GM12878 (cell line): Measurements from ENCODE around the gene TRIM3. TPM values are rescaled to one million over a fixed set of nuclear protein-coding genes. Genes with fewer than 3 reads are reported as not detected.

Experiments
- ATAC-seq: fragments of 200-7000 bp; cut with Tn5 transposase; 3 replicates; pipeline ENCODE4 v1.9.1; 2020; ENCODE audit warnings: mild to moderate bottlenecking, moderate library complexity
- BruUV-seq: library from RNA; stranded (reverse); fragments of 400-500 nt; replicated peaks from 2 replicates; lab custom pipeline; 2021; lab: Mats Ljungman, UMichigan
- CTCF ChIA-PET: fragments of 300-600 bp; sonication (Branson Sonifier 250); formaldehyde crosslinking; extraction: SDS; loops from one replicate; lab custom pipeline; 2021; ENCODE audit warnings: inconsistent platforms; lab: Yijun Ruan, JAX
- POLR2A ChIA-PET: fragments of 350-600 bp; formaldehyde crosslinking; extraction: SDS; loops from one replicate; lab custom pipeline; 2021; ENCODE audit warnings: inconsistent platforms; lab: Charles Lee
- RAD21 ChIA-PET: fragments of 300-600 bp; sonication (Branson Sonifier 250); formaldehyde crosslinking; loops from one replicate; lab custom pipeline; 2023; ENCODE audit warnings: antibody characterized with exemption; ENCODE audit not compliant: unreplicated experiment; lab: Charles Lee
- SMC1A ChIA-PET: fragments of 300-600 bp; sonication (Branson Sonifier 250); formaldehyde crosslinking; loops from one replicate; lab custom pipeline; 2023; ENCODE audit not compliant: unreplicated experiment, uncharacterized antibody; lab: Charles Lee
- DNase-seq: peaks from one replicate; pipeline ENCODE4 v3.0.0-alpha.2; 2011; ENCODE audit warnings: low read depth, low spot score
- FAIRE-seq: peaks from 3 replicates; lab custom pipeline; 2011; peaks lifted over from hg19 to GRCh38; lab: Jason Lieb, UNC
- H2AFZ ChIP-seq: 2 replicates; pipeline ENCODE4 v1.6.0; 2011; ENCODE audit warnings: low read depth, low read length, control low read depth; ENCODE audit not compliant: control insufficient read depth
- H3K27ac ChIP-seq: 2 replicates; pipeline ENCODE4 v1.5.1; 2011; ENCODE audit warnings: control low read depth; ENCODE audit not compliant: control insufficient read depth, insufficient read depth
- H3K27me3 ChIP-seq, 2 experiments: replicated peaks in 1 of 2; 2 replicates each; pipeline versions ENCODE4 v1.6.0 to v1.6.1; 2011; ENCODE audit warnings: low read length in 1 of 2; ENCODE audit not compliant: control insufficient read depth in 2 of 2, insufficient read depth in 2 of 2
- H3K36me3 ChIP-seq, 2 experiments: 2 replicates each; pipeline ENCODE4 v1.5.1; 2011; ENCODE audit warnings: low read length in 1 of 2; ENCODE audit not compliant: control insufficient read depth in 2 of 2, insufficient read depth in 2 of 2
- H3K4me1 ChIP-seq: 2 replicates; pipeline ENCODE4 v1.6.1; 2011; ENCODE audit warnings: mild to moderate bottlenecking, low read length, moderate library complexity, mixed read lengths; ENCODE audit not compliant: control insufficient read depth, insufficient read depth
- H3K4me2 ChIP-seq: 2 replicates; pipeline ENCODE4 v1.6.0; 2011; ENCODE audit warnings: control low read depth; ENCODE audit not compliant: control insufficient read depth, insufficient read depth
- H3K4me3 ChIP-seq: fragments of 200-600 bp; sonication (generic); 2 replicates; pipeline ENCODE4 v1.5.1; 2016
- H3K79me2 ChIP-seq: 2 replicates; pipeline ENCODE4 v1.6.0; 2011; ENCODE audit warnings: low read length; ENCODE audit not compliant: control insufficient read depth, insufficient read depth
- H3K9ac ChIP-seq: 2 replicates; pipeline ENCODE4 v1.8.0; 2011; ENCODE audit warnings: low read length, control low read depth, mixed read lengths; ENCODE audit not compliant: control insufficient read depth, insufficient read depth
- H3K9me3 ChIP-seq: replicated peaks from 3 replicates; pipeline ENCODE4 v1.5.1; 2011; ENCODE audit warnings: mild to moderate bottlenecking, low read length; ENCODE audit not compliant: control insufficient read depth, insufficient read depth
- H4K20me1 ChIP-seq: 2 replicates; pipeline ENCODE4 v1.6.0; 2011; ENCODE audit not compliant: control insufficient read depth, insufficient read depth
- ASH2L ChIP-seq: fragments of 300-600, 200-600 bp; sonication (generic); IDR thresholded peaks from 2 replicates; pipeline ENCODE4 v1.6.1; 2017; ENCODE audit warnings: low read depth, mild to moderate bottlenecking, borderline replicate concordance
- BCL11A ChIP-seq: IDR thresholded peaks from 2 replicates; pipeline ENCODE4 v1.6.1; 2011; ENCODE audit warnings: low read depth, low read length
- BHLHE40 ChIP-seq, 2 experiments: fragments of 450-650 bp in 1 of 2; IDR thresholded peaks; 2 replicates each; pipeline ENCODE4 v1.6.1; 2011 to 2017; ENCODE audit warnings: low read depth in 2 of 2, borderline replicate concordance in 1 of 2, improper control_type of control experiment in 1 of 2, low read length in 1 of 2, mild to moderate bottlenecking in 1 of 2
- CBFB ChIP-seq: IDR thresholded peaks from 2 replicates; pipeline ENCODE4 v1.6.1; 2016; ENCODE audit warnings: antibody characterized with exemption, low read depth
- CHD1 ChIP-seq: IDR thresholded peaks from 2 replicates; pipeline ENCODE4 v1.6.1; 2012; ENCODE audit warnings: low read depth, low read length, improper control_type of control experiment
- E4F1 ChIP-seq: fragments of 450-650 bp; IDR thresholded peaks from 2 replicates; pipeline ENCODE4 v1.6.1; 2018; ENCODE audit warnings: borderline replicate concordance, mild to moderate bottlenecking; ENCODE audit not compliant: partially characterized antibody
- ESRRA ChIP-seq: IDR thresholded peaks from 2 replicates; pipeline ENCODE4 v1.6.1; 2012; ENCODE audit warnings: mild to moderate bottlenecking, low read length, improper control_type of control experiment
- NFYB ChIP-seq: IDR thresholded peaks from 2 replicates; pipeline ENCODE4 v1.6.1; 2011; ENCODE audit warnings: low read depth, mild to moderate bottlenecking, low read length, improper control_type of control experiment, moderate library complexity; ENCODE audit not compliant: insufficient read depth
- POLR2AphosphoS2 ChIP-seq: IDR thresholded peaks from 2 replicates; pipeline ENCODE4 v1.6.1; 2011; ENCODE audit warnings: low read depth, mild to moderate bottlenecking, low read length, improper control_type of control experiment, moderate library complexity
- POLR2AphosphoS5 ChIP-seq: IDR thresholded peaks from 2 replicates; pipeline ENCODE4 v1.6.1; 2011; ENCODE audit warnings: mild to moderate bottlenecking, low read length, inconsistent platforms
- RAD51 ChIP-seq: fragments of 450-650 bp; IDR thresholded peaks from 2 replicates; pipeline ENCODE4 v1.6.1; 2016; ENCODE audit warnings: moderate library complexity, mild to moderate bottlenecking, inconsistent platforms
- SIN3A ChIP-seq: IDR thresholded peaks from 2 replicates; pipeline ENCODE4 v1.6.1; 2012; ENCODE audit warnings: low read depth, low read length, improper control_type of control experiment
- SMARCA5 ChIP-seq: fragments of 450-650 bp; IDR thresholded peaks from 2 replicates; pipeline ENCODE4 v1.6.1; 2017; ENCODE audit warnings: mild to moderate bottlenecking
- TARDBP ChIP-seq: IDR thresholded peaks from 2 replicates; pipeline ENCODE4 v1.6.1; 2016; ENCODE audit warnings: borderline replicate concordance
- WRNIP1 ChIP-seq: IDR thresholded peaks from 2 replicates; pipeline ENCODE4 v1.6.1; 2011; ENCODE audit warnings: low read depth, low read length, improper control_type of control experiment, borderline replicate concordance
- ZBTB4 ChIP-seq: fragments of 450-650 bp; formaldehyde crosslinking; IDR thresholded peaks from 2 replicates; pipeline ENCODE4 v1.4.0; 2022; ENCODE audit warnings: mild to moderate bottlenecking, moderate library complexity
- ZZZ3 ChIP-seq: IDR thresholded peaks from 2 replicates; pipeline ENCODE4 v1.6.1; 2011; ENCODE audit warnings: low read depth; ENCODE audit not compliant: control insufficient read depth, insufficient read length
- WGBS: methylation state at CpG from one replicate; pipeline ENCODE4 v1.1.6; 2016; ENCODE audit warnings: low lambda C conversion rate; ENCODE audit not compliant: insufficient replicate concordance, insufficient coverage; ENCODE audit errors: missing lambda C conversion rate; 5-methylcytosine and 5-hydroxymethylcytosine counted together
- in situ Hi-C: fragments of 300-500 bp; cut with MboI; formaldehyde crosslinking; loops from 9 replicates; pipeline ENCODE4 v1.14.3; 2018; ENCODE audit warnings: mixed read lengths
- intact Hi-C: fragments of 100-400 bp; cut with micrococcal nuclease; formaldehyde crosslinking; loops from one replicate; pipeline ENCODE4 v1.14.2; 2022; ENCODE audit not compliant: unreplicated experiment
- polyA plus RNA-seq, 11 experiments: library from polyadenylated mRNA; depleted of rRNA in 4 of 11; unstranded in 6 of 11; stranded (reverse) in 5 of 11; fragments of >200 nt; fragmentation: Nextera tagmentation in 4 of 11; fragmentation: Illumina TruSeq in 1 of 11; extraction: Ambion mirVana in 4 of 11; extraction: Trizol in 1 of 11; gene quantifications; 1 replicate in 1 of 11; 2 replicates in 10 of 11; pipeline versions ENCODE4 v1.2.1 to v1.2.3, GENCODE V29; 2011 to 2016; ENCODE audit warnings: inconsistent platforms in 2 of 11, missing spikeins in 2 of 11, low read depth in 1 of 11
- total RNA-seq, 4 experiments: library from RNA; depleted of rRNA in 3 of 4; stranded (reverse); fragments of >200 nt in 3 of 4; fragmentation: Illumina TruSeq in 1 of 4; extraction: Trizol in 1 of 4; gene quantifications; 2 replicates each; pipeline versions ENCODE4 v1.2.1 to v1.2.3, GENCODE V29; 2013 to 2021
- TF ChIP-seq, protein P1 (sequence below): IDR thresholded peaks from 2 replicates; pipeline ENCODE4 v1.6.1; 2012; ENCODE audit warnings: low read depth, low read length, improper control_type of control experiment

The TRIM3 gene
- total and polyA plus RNA-seq, 10 of the 15 experiments (the other 5 are each of a cell fraction or from before 2014, with no cell fraction given) = 0.34 to 11.8 (median 4.8) TPM

- FAIRE-seq = no peak
- no peak overlapping the region for H3K4me2 ChIP-seq
- RAD21 ChIA-PET = interaction anchor here (1.4 to 14.2 kb wide), 2 partner anchors 63 to 263 kb away, joined by 4 to 305 read pairs; no protein-coding TSS in a partner anchor
- no peak for ATAC-seq
- POLR2A ChIA-PET = interaction anchor here (1.9 kb wide), 1 partner anchor 64 kb away, joined by 7 read pairs; no protein-coding TSS in a partner anchor
- no peak for DNase-seq
- intact Hi-C loops (no loop called here), in situ Hi-C loops (loop anchor here (5.0 kb wide), 1 partner anchor 60 kb away; no protein-coding TSS in a partner anchor)
- H3K4me1 ChIP-seq = peaks cover 4% of the 10 kb centered on the region; the same call in 1 of the 2 replicates
- no peak overlapping the region for H2AFZ ChIP-seq
- no peak overlapping the region for H3K4me3 ChIP-seq
- BruUV-seq = no TSS peak
- no peaks in the 10 kb centered on the region for H4K20me1 ChIP-seq
- H3K27ac ChIP-seq = no peak overlapping the region
- no peaks in the 10 kb centered on the region for H3K9me3 ChIP-seq
- no peaks in the 10 kb centered on the region for H3K36me3 ChIP-seq
- no peak overlapping the region for H3K9ac ChIP-seq
- TF ChIP-seq SIN3A = no peak
- TF ChIP-seq E4F1 = no peak
- TF ChIP-seq WRNIP1 = no peak
- TF ChIP-seq, protein P1, sequence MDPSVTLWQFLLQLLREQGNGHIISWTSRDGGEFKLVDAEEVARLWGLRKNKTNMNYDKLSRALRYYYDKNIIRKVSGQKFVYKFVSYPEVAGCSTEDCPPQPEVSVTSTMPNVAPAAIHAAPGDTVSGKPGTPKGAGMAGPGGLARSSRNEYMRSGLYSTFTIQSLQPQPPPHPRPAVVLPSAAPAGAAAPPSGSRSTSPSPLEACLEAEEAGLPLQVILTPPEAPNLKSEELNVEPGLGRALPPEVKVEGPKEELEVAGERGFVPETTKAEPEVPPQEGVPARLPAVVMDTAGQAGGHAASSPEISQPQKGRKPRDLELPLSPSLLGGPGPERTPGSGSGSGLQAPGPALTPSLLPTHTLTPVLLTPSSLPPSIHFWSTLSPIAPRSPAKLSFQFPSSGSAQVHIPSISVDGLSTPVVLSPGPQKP = no peak
- TF ChIP-seq POLR2AphosphoS2 = no peak
- no peak for TF ChIP-seq CHD1
- no peak for TF ChIP-seq ZBTB4 (CRISPR knock-in tag)
- TF ChIP-seq RAD51 = no peak
- TF ChIP-seq SMARCA5 = no peak
- TF ChIP-seq NFYB = no peak
- no peak for TF ChIP-seq CBFB
- no peak for TF ChIP-seq BCL11A
- no peak for TF ChIP-seq ESRRA
- TF ChIP-seq BHLHE40 (IDR thresholded peaks at IDR 0.05; ENCODE audit: borderline replicate concordance in 1 of 2, low read depth in 2 of 2, low read length in 1 of 2) = no peak
- no peak for TF ChIP-seq ASH2L
- TF ChIP-seq TARDBP = no peak
- TF ChIP-seq ZZZ3 = no peak
- no peak for TF ChIP-seq POLR2AphosphoS5
- H3K79me2 ChIP-seq = no peaks in the 10 kb centered on the region
- CTCF ChIA-PET = interaction anchor here (0.9 to 17.4 kb wide), 6 partner anchors 13 to 79 kb away, joined by 3 to 560 read pairs (median 16); no protein-coding TSS in a partner anchor
- no peaks in the 10 kb centered on the region for H3K27me3 ChIP-seq
- SMC1A ChIA-PET = interaction anchor here (0.7 to 12.8 kb wide), 4 partner anchors 15 to 1252 kb away, joined by 3 to 293 read pairs (median 4); no protein-coding TSS in a partner anchor
- 51% methylated on average over 4 of the region's 4 CpGs for WGBS
These were observed 31.3 kb downstream of the TRIM3 start for GRCh38 chr11:6442441-6442840.
